K562 (cell line): Measurements from ENCODE around the gene QRICH1. TPM values are rescaled to one million over a fixed set of nuclear protein-coding genes. Genes with fewer than 3 reads are reported as not detected.

Experiments used
- ATF1 ChIP-seq, 2 experiments: fragments of 450-650 bp in 1 of 2; IDR thresholded peaks; 2 replicates each; pipeline ENCODE4 v1.6.1; 2016; ENCODE audit warnings: missing compliant biosample characterization in 1 of 2, missing genetic modification characterization in 1 of 2
- HMGN3 ChIP-seq: IDR thresholded peaks from 2 replicates; pipeline ENCODE4 v1.6.1; 2011; ENCODE audit warnings: borderline replicate concordance, low read depth, mild to moderate bottlenecking, mixed read lengths, low read length; ENCODE audit not compliant: insufficient read length; ENCODE audit errors: extremely low read depth
- ZNF589 ChIP-seq: fragments of 200-800 bp; sonication (Bioruptor generic); IDR thresholded peaks from 2 replicates; pipeline ENCODE4 v1.6.1; 2016; ENCODE audit warnings: low read depth, missing genetic modification characterization, missing compliant biosample characterization
- polyA plus RNA-seq, 8 experiments: library from polyadenylated mRNA; depleted of rRNA in 4 of 8; stranded (reverse) in 5 of 8; unstranded in 3 of 8; fragments of >200 nt; fragmentation: Nextera tagmentation in 2 of 8; fragmentation: Illumina TruSeq in 1 of 8; extraction: Ambion mirVana in 2 of 8; extraction: Trizol in 1 of 8; gene quantifications; 2 replicates each; pipeline versions ENCODE4 v1.2.1 to v1.2.3, GENCODE V29; 2011 to 2014; ENCODE audit warnings: inconsistent platforms in 1 of 8, missing spikeins in 1 of 8
- total RNA-seq, 7 experiments: library from RNA; depleted of rRNA in 6 of 7; stranded (reverse); fragments of >200 nt in 6 of 7; fragmentation: Illumina TruSeq in 2 of 7; extraction: Trizol in 2 of 7; gene quantifications; 2 replicates each; pipeline versions ENCODE4 v1.2.1 to v1.2.3, GENCODE V29; 2011 to 2021; ENCODE audit warnings: low replicate concordance in 1 of 7
- TF ChIP-seq, protein P1 (sequence below): sonication (generic); formaldehyde crosslinking; IDR thresholded peaks from 2 replicates; pipeline ENCODE4 v1.8.0; 2023; ENCODE audit warnings: missing genetic modification reagents, mild to moderate bottlenecking, borderline replicate concordance
- TF ChIP-seq, protein P2 (sequence below): fragments of 450-650 bp; IDR thresholded peaks from 2 replicates; pipeline ENCODE4 v1.6.1; 2016; ENCODE audit warnings: missing biosample characterization, missing genetic modification characterization
- TF ChIP-seq, protein P3 (sequence below): fragments of 450-650 bp; IDR thresholded peaks from 2 replicates; pipeline ENCODE4 v1.6.1; 2016; ENCODE audit warnings: mild to moderate bottlenecking, moderate library complexity

The QRICH1 gene
- total and polyA plus RNA-seq, 9 of the 15 experiments (the other 6 are each of a cell fraction or from before 2014, with no cell fraction given): 20.1 to 99.2 (median 56.7) TPM

GRCh38 chr3:49021813-49022687 is 71.8 kb downstream of the QRICH1 start, which contains the start of gene NDUFAF3 (continued):
- TF ChIP-seq, protein P1, sequence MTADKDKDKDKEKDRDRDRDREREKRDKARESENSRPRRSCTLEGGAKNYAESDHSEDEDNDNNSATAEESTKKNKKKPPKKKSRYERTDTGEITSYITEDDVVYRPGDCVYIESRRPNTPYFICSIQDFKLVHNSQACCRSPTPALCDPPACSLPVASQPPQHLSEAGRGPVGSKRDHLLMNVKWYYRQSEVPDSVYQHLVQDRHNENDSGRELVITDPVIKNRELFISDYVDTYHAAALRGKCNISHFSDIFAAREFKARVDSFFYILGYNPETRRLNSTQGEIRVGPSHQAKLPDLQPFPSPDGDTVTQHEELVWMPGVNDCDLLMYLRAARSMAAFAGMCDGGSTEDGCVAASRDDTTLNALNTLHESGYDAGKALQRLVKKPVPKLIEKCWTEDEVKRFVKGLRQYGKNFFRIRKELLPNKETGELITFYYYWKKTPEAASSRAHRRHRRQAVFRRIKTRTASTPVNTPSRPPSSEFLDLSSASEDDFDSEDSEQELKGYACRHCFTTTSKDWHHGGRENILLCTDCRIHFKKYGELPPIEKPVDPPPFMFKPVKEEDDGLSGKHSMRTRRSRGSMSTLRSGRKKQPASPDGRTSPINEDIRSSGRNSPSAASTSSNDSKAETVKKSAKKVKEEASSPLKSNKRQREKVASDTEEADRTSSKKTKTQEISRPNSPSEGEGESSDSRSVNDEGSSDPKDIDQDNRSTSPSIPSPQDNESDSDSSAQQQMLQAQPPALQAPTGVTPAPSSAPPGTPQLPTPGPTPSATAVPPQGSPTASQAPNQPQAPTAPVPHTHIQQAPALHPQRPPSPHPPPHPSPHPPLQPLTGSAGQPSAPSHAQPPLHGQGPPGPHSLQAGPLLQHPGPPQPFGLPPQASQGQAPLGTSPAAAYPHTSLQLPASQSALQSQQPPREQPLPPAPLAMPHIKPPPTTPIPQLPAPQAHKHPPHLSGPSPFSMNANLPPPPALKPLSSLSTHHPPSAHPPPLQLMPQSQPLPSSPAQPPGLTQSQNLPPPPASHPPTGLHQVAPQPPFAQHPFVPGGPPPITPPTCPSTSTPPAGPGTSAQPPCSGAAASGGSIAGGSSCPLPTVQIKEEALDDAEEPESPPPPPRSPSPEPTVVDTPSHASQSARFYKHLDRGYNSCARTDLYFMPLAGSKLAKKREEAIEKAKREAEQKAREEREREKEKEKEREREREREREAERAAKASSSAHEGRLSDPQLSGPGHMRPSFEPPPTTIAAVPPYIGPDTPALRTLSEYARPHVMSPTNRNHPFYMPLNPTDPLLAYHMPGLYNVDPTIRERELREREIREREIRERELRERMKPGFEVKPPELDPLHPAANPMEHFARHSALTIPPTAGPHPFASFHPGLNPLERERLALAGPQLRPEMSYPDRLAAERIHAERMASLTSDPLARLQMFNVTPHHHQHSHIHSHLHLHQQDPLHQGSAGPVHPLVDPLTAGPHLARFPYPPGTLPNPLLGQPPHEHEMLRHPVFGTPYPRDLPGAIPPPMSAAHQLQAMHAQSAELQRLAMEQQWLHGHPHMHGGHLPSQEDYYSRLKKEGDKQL (CRISPR knock-in tag): no peak
- TF ChIP-seq, protein P2, sequence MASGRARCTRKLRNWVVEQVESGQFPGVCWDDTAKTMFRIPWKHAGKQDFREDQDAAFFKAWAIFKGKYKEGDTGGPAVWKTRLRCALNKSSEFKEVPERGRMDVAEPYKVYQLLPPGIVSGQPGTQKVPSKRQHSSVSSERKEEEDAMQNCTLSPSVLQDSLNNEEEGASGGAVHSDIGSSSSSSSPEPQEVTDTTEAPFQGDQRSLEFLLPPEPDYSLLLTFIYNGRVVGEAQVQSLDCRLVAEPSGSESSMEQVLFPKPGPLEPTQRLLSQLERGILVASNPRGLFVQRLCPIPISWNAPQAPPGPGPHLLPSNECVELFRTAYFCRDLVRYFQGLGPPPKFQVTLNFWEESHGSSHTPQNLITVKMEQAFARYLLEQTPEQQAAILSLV (tag): no peak
- TF ChIP-seq ZNF589 (CRISPR knock-in tag): no peak
- peak; percentile 56 for TF ChIP-seq HMGN3
- no peak for TF ChIP-seq ATF1 (CRISPR knock-in tag; IDR thresholded peaks at IDR 0.05)
- peak; percentile 89 for TF ChIP-seq ATF1 (tag; IDR thresholded peaks at IDR 0.05)
- TF ChIP-seq, protein P3, sequence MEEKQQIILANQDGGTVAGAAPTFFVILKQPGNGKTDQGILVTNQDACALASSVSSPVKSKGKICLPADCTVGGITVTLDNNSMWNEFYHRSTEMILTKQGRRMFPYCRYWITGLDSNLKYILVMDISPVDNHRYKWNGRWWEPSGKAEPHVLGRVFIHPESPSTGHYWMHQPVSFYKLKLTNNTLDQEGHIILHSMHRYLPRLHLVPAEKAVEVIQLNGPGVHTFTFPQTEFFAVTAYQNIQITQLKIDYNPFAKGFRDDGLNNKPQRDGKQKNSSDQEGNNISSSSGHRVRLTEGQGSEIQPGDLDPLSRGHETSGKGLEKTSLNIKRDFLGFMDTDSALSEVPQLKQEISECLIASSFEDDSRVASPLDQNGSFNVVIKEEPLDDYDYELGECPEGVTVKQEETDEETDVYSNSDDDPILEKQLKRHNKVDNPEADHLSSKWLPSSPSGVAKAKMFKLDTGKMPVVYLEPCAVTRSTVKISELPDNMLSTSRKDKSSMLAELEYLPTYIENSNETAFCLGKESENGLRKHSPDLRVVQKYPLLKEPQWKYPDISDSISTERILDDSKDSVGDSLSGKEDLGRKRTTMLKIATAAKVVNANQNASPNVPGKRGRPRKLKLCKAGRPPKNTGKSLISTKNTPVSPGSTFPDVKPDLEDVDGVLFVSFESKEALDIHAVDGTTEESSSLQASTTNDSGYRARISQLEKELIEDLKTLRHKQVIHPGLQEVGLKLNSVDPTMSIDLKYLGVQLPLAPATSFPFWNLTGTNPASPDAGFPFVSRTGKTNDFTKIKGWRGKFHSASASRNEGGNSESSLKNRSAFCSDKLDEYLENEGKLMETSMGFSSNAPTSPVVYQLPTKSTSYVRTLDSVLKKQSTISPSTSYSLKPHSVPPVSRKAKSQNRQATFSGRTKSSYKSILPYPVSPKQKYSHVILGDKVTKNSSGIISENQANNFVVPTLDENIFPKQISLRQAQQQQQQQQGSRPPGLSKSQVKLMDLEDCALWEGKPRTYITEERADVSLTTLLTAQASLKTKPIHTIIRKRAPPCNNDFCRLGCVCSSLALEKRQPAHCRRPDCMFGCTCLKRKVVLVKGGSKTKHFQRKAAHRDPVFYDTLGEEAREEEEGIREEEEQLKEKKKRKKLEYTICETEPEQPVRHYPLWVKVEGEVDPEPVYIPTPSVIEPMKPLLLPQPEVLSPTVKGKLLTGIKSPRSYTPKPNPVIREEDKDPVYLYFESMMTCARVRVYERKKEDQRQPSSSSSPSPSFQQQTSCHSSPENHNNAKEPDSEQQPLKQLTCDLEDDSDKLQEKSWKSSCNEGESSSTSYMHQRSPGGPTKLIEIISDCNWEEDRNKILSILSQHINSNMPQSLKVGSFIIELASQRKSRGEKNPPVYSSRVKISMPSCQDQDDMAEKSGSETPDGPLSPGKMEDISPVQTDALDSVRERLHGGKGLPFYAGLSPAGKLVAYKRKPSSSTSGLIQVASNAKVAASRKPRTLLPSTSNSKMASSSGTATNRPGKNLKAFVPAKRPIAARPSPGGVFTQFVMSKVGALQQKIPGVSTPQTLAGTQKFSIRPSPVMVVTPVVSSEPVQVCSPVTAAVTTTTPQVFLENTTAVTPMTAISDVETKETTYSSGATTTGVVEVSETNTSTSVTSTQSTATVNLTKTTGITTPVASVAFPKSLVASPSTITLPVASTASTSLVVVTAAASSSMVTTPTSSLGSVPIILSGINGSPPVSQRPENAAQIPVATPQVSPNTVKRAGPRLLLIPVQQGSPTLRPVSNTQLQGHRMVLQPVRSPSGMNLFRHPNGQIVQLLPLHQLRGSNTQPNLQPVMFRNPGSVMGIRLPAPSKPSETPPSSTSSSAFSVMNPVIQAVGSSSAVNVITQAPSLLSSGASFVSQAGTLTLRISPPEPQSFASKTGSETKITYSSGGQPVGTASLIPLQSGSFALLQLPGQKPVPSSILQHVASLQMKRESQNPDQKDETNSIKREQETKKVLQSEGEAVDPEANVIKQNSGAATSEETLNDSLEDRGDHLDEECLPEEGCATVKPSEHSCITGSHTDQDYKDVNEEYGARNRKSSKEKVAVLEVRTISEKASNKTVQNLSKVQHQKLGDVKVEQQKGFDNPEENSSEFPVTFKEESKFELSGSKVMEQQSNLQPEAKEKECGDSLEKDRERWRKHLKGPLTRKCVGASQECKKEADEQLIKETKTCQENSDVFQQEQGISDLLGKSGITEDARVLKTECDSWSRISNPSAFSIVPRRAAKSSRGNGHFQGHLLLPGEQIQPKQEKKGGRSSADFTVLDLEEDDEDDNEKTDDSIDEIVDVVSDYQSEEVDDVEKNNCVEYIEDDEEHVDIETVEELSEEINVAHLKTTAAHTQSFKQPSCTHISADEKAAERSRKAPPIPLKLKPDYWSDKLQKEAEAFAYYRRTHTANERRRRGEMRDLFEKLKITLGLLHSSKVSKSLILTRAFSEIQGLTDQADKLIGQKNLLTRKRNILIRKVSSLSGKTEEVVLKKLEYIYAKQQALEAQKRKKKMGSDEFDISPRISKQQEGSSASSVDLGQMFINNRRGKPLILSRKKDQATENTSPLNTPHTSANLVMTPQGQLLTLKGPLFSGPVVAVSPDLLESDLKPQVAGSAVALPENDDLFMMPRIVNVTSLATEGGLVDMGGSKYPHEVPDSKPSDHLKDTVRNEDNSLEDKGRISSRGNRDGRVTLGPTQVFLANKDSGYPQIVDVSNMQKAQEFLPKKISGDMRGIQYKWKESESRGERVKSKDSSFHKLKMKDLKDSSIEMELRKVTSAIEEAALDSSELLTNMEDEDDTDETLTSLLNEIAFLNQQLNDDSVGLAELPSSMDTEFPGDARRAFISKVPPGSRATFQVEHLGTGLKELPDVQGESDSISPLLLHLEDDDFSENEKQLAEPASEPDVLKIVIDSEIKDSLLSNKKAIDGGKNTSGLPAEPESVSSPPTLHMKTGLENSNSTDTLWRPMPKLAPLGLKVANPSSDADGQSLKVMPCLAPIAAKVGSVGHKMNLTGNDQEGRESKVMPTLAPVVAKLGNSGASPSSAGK: peak; percentile 67; the same call in 1 of the 2 replicates
